Astrocyte of the cerebellum (primary cell): ENCODE measurements around the gene CERS6.

ENCODE experiments used
- DNase-seq: peaks from one replicate; pipeline ENCODE4 v3.0.0-alpha.2; 2011; ENCODE audit warnings: low read depth
- H3K4me3 ChIP-seq: 2 replicates; pipeline ENCODE4 v1.5.1; 2011; ENCODE audit warnings: mild to moderate bottlenecking, low read depth, low read length, moderate library complexity
- CTCF ChIP-seq: IDR thresholded peaks from 2 replicates; pipeline ENCODE4 v1.5.1; 2012; ENCODE audit warnings: low read length, low read depth, moderate library complexity, mild to moderate bottlenecking; ENCODE audit errors: missing control alignments
- in situ Hi-C: cut with HindIII; loops from 2 replicates; pipeline ENCODE4 v1.10.0; 2017; ENCODE audit warnings: low sequenced_read_pairs

CERS6 gene

GRCh38 chr2:168470320-168471162, 14.5 kb downstream of the CERS6 start:
- DNase-seq: no peak
- in situ Hi-C loops: no loop called here
- no peak for TF ChIP-seq CTCF
- no peak overlapping the region for H3K4me3 ChIP-seq

GRCh38 chr2:168471163-168471475, 15.0 kb downstream of the CERS6 start:
- in situ Hi-C loops: no loop called here
- no peak for DNase-seq

GRCh38 chr2:168475636-168476035, 19.6 kb downstream of the CERS6 start:
- no peak for DNase-seq
- H3K4me3 ChIP-seq: no peak overlapping the region
- no peak for TF ChIP-seq CTCF
- in situ Hi-C loops: no loop called here

More at GRCh38 chr2:168471163-168471475, 15.0 kb downstream of the CERS6 start:
- H3K4me3 ChIP-seq: no peak overlapping the region
- TF ChIP-seq CTCF: no peak

GRCh38 chr2:168478206-168478605, 22.1 kb downstream of the CERS6 start:
- H3K4me3 ChIP-seq: no peak overlapping the region
- TF ChIP-seq CTCF: no peak
- in situ Hi-C loops: no loop called here
- DNase-seq: no peak

GRCh38 chr2:168480356-168480755, 24.3 kb downstream of the CERS6 start:
- DNase-seq: no peak
- in situ Hi-C loops: no loop called here
- H3K4me3 ChIP-seq: no peak overlapping the region
- no peak for TF ChIP-seq CTCF

GRCh38 chr2:168480825-168481585, 24.9 kb downstream of the CERS6 start:
- TF ChIP-seq CTCF: no peak
- DNase-seq: no peak
- no peak overlapping the region for H3K4me3 ChIP-seq
- in situ Hi-C loops: no loop called here
